ENCODE results near the gene MACF1.

- TF ChIP-seq, protein P1, sequence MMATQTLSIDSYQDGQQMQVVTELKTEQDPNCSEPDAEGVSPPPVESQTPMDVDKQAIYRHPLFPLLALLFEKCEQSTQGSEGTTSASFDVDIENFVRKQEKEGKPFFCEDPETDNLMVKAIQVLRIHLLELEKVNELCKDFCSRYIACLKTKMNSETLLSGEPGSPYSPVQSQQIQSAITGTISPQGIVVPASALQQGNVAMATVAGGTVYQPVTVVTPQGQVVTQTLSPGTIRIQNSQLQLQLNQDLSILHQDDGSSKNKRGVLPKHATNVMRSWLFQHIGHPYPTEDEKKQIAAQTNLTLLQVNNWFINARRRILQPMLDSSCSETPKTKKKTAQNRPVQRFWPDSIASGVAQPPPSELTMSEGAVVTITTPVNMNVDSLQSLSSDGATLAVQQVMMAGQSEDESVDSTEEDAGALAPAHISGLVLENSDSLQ (IDR thresholded peaks at IDR 0.05), result no peak
- TF ChIP-seq BHLHE40 (IDR thresholded peaks at IDR 0.05; ENCODE audit: borderline replicate concordance) (no peak), SP1 (IDR thresholded peaks at IDR 0.05) (no peak), CTBP1 (IDR thresholded peaks at IDR 0.05; ENCODE audit: borderline replicate concordance) (no peak), FOXM1 (IDR thresholded peaks at IDR 0.05; ENCODE audit: borderline replicate concordance) (no peak), SUZ12 (IDR thresholded peaks at IDR 0.05) (no peak), HDGF (IDR thresholded peaks at IDR 0.05; ENCODE audit: borderline replicate concordance) (no peak), ZNF384 (IDR thresholded peaks at IDR 0.05) (no peak), ELF4 (IDR thresholded peaks at IDR 0.05) (no peak), TARDBP (IDR thresholded peaks at IDR 0.05) (no peak)
Measured at GRCh38 chr1:39462074-39462473, 257.6 kb downstream of the MACF1 start.

Measured in HEK293T (cell line).